GM13976 (cell line): ENCODE data around the gene MCF2L2.
"Not testable (repeated sequence)": the region's sequence is repeated elsewhere in the genome, so short reads cannot be mapped to it uniquely, and the experiment has no call there.

Experiments
- DNase-seq: peaks from one replicate; pipeline ENCODE4 v3.0.0; 2012; ENCODE audit warnings: low spot score
- in situ Hi-C: fragments of 300-500 bp; cut with MboI; formaldehyde crosslinking; loops from one replicate; pipeline ENCODE4 v1.12.0; 2022; ENCODE audit warnings: low sequenced_read_pairs, mixed read lengths, inconsistent platforms; ENCODE audit not compliant: unreplicated experiment
- TF ChIP-seq, protein P1 (sequence below): IDR thresholded peaks from 2 replicates; pipeline ENCODE4 v1.5.1; 2012; ENCODE audit warnings: borderline replicate concordance, mild to moderate bottlenecking; ENCODE audit not compliant: insufficient read depth; ENCODE audit errors: extremely low read depth, missing control alignments, control extremely low read depth

The MCF2L2 gene

DNA sequence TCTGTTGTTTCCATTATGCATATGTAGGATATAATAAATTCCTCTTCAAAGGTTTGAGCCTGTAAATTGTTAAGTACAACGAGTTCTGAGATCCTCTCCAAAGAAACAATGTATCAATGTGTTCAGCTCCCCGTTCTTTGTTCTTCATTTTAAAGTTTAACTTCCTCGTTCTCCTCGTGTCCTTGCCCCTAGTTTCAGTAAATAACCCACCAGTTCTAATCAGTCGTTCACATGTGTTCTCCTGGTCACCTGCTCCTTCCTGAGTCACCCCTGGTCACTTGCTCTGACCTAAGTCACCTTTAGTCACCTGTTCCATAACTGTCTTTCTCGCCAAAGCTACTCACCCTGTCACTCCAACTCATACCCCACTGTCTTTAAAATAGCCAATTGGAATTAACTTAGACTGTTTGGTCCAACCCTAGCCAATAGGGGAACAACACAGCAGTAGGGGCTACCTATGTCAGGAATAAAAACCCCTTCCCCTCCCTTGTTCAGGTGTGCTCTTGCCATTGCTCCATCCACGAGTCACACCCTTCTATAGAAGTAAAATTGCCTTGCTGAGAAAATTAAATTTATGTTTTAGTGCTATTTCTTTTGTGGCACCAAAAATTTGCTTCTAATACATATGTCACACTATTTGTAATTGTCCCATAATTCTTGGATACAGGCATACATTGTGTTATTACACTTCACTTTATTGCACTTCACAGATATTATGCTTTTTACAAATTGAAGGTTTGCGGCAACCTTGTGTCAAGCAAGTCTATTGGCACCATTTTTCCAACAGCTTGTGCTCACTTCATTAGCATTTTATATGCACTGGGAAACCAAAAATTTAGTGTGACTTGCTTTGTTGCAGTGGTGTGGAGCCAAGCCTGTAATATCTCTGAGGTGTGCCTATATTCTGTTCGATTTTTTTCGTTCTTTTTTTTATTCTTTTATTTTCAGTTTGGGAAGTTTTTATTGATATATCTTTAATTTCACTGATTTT is 15.3 kb upstream of the MCF2L2 start:
- no peak for DNase-seq
- in situ Hi-C loops: no loop called here
- TF ChIP-seq, protein P1, sequence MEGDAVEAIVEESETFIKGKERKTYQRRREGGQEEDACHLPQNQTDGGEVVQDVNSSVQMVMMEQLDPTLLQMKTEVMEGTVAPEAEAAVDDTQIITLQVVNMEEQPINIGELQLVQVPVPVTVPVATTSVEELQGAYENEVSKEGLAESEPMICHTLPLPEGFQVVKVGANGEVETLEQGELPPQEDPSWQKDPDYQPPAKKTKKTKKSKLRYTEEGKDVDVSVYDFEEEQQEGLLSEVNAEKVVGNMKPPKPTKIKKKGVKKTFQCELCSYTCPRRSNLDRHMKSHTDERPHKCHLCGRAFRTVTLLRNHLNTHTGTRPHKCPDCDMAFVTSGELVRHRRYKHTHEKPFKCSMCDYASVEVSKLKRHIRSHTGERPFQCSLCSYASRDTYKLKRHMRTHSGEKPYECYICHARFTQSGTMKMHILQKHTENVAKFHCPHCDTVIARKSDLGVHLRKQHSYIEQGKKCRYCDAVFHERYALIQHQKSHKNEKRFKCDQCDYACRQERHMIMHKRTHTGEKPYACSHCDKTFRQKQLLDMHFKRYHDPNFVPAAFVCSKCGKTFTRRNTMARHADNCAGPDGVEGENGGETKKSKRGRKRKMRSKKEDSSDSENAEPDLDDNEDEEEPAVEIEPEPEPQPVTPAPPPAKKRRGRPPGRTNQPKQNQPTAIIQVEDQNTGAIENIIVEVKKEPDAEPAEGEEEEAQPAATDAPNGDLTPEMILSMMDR: no peak

DNA sequence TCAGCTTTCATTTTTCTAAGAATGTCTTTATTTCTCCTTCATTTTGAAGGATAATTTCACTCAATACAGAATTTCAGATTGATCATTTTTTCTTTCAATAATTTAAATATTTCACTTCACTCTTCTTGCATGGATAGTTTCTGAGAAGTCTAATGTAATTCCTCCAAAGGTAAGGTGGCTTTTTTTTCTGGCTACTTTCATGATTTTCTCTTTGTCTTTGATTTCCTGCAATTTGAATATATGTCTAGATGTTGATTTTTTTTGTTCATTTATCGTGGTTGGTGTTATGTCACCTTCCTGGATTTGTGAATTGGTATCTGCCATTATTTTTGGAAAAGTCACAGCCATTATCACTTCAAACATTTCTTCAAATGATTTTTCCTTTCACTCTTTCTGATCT is 14.6 kb upstream of the MCF2L2 start:
- TF ChIP-seq, protein P1: no peak
- no peak for DNase-seq
- in situ Hi-C loops: no loop called here

DNA sequence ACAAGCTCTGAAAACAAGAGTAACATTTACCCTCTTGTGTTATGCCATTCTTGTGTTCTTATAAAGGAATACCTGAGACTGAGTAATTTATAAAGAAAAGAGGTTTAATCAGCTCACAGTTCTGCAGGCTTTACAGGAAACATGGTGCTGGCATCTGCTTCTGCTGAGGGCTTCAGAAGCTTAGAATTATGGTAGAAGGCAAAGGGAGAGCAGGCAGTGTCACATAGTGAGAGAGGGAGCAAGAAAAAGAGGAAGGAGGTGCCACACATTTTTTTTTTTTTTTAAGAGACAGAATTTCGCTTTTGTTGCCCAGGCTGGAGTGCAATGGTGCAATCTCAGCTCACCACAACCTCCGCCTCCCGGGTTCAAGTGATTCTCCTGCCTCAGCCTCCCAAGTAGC is 12.1 kb upstream of the MCF2L2 start:
- DNase-seq, in situ Hi-C loops: not testable (repeated sequence)

DNA sequence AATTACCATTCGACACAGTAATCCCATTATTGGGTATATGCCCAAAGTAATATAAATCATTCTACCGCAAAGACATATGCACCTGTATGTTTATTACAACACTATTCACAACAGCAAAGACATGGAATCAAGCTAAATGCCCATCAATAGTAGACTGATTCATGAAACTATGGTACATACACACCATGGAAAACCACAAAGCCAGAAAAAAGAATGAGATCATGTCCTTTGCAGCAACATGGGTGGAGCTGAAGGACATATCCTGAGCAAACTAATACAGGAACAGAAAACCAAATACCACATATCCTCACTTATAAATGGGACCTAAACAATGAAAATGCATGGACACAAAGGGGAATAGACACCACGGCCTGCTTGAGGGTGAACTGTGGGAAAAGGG is 11.1 kb upstream of the MCF2L2 start:
- DNase-seq: no peak
- in situ Hi-C loops: no loop called here
- TF ChIP-seq, protein P1: no peak

DNA sequence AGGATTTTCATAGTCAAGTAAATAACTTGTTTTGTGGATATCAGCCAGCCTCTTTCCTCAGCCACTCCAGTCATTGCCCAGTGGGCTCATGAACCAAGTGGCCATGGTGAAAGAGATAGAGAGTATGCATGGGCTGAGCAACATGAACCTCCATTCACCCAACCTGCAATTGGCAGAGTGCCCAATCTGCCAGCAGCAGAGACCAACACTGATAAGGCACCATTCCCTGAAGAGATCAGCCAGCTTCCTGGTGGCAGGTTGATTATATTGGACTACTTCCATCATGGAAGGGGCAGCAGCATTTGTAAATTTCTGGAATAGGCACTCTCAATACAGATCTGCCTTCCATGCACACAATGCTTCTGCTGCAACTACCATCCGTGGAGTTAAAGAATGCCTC is 10.3 kb upstream of the MCF2L2 start:
- DNase-seq: no peak
- TF ChIP-seq, protein P1: no peak
- in situ Hi-C loops: no loop called here

DNA sequence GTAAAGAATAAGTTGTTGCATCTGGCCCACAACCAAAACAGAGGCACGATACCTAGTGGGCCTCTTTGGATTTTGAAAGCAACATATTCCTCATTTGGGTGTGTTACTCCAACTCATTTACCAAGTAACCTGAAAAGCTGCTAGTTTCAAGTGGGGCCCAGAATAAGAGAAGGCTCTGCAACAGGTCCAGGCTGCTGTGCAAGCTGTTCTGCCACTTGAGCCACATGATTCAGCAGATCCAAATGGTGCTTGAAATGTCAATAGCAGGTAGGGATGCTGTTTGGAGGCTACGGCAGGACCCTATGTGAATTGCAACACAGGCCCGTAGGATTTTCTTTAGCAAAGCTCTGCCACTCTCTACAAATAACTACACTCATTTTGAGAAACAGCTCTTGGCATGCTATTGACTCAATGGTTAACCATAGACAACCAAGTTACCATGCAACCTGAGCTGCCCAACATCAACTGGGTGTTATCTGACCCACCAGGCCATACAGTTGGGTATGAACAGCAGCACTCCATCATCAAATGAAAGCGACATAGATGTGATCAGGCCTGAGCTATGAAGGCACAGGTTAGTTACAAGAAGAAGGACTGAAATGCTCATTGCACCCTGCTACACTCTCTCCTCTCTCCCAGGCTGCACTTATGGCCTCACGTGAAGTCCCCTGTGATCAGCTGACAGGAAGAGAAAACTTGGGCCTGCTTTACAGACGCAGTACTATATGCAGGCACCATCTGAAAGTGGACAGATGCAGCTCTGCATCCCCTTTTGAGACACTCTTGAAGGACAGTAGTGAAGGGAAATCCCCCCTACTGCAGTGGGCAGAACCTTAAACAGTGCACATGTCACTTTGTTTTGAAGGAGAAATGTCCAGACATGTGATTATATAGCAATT is 9.5 kb upstream of the MCF2L2 start:
- TF ChIP-seq, protein P1: no peak
- in situ Hi-C loops: no loop called here
- no peak for DNase-seq
